Measurements from ENCODE around the gene OAS2.

The OAS2 gene

GRCh38 chr12:113005762-113006161 lies 27.4 kb downstream of the OAS2 start:
- peak; percentile 8 for TF ChIP-seq CTCF (IDR thresholded peaks at IDR 0.05; ENCODE audit: low read depth, low read length)
- DNase-seq (ENCODE audit: extremely low read depth, low read depth): no peak

GRCh38 chr12:113006206-113006605 lies 27.9 kb downstream of the OAS2 start:
- no peak for TF ChIP-seq CTCF (IDR thresholded peaks at IDR 0.05; ENCODE audit: low read depth, low read length)
- DNase-seq (ENCODE audit: extremely low read depth, low read depth): no peak

GRCh38 chr12:113006641-113007040 lies 28.3 kb downstream of the OAS2 start:
- TF ChIP-seq CTCF (IDR thresholded peaks at IDR 0.05; ENCODE audit: low read depth, low read length): no peak
- no peak for DNase-seq (ENCODE audit: extremely low read depth, low read depth)

- peak; percentile 52 for DNase-seq (ENCODE audit: extremely low read depth, low read depth)
- TF ChIP-seq CTCF (IDR thresholded peaks at IDR 0.05; ENCODE audit: low read depth, low read length): no peak
These were observed 28.8 kb downstream of the OAS2 start for GRCh38 chr12:113007166-113007565.

- no peak for TF ChIP-seq CTCF (IDR thresholded peaks at IDR 0.05; ENCODE audit: low read depth, low read length)
- no peak for DNase-seq (ENCODE audit: extremely low read depth, low read depth)
These were observed 32.4 kb downstream of the OAS2 start for GRCh38 chr12:113010701-113011100.

- no peak for DNase-seq (ENCODE audit: extremely low read depth, low read depth)
- TF ChIP-seq CTCF (IDR thresholded peaks at IDR 0.05; ENCODE audit: low read depth, low read length): no peak
These were observed 36.2 kb downstream of the OAS2 start for GRCh38 chr12:113014565-113014964.

GRCh38 chr12:113016796-113017195 lies 38.5 kb downstream of the OAS2 start:
- no peak for DNase-seq (ENCODE audit: extremely low read depth, low read depth)
- TF ChIP-seq CTCF (IDR thresholded peaks at IDR 0.05; ENCODE audit: low read depth, low read length): no peak

Measured in AG09319 (cell line).